Breast epithelium (tissue), 4 donors: ENCODE measurements around the gene MYH9. TPM values are rescaled to one million over a fixed set of nuclear protein-coding genes. Genes with fewer than 3 reads are reported as not detected.

Source experiments
- DNase-seq, 2 donors: peaks; one replicate each; pipeline ENCODE4 v3.0.0-alpha.2; 2019; ENCODE audit warnings: low spot score in 2 of 2
- H3K27ac ChIP-seq, 2 donors: fragments of 200-600 bp; sonication (generic) in 1 of 2; one replicate each; pipeline ENCODE4 v1.5.1; 2016 to 2019; ENCODE audit warnings: mild to moderate bottlenecking in 1 of 2
- H3K27me3 ChIP-seq, 2 donors: fragments of 200-600 bp; sonication (generic) in 1 of 2; one replicate each; pipeline versions ENCODE4 v1.5.1 to v1.6.0; 2017 to 2019; ENCODE audit warnings: control low read depth in 1 of 2, mild to moderate bottlenecking in 1 of 2
- H3K36me3 ChIP-seq: fragments of 200-600 bp; one replicate; pipeline ENCODE4 v1.5.1; 2019
- H3K4me1 ChIP-seq, 2 donors: fragments of 200-600 bp; sonication (generic); one replicate each; pipeline ENCODE4 v1.5.1; 2016 to 2019; ENCODE audit warnings: control low read depth in 1 of 2
- H3K4me3 ChIP-seq, 3 donors: fragments of 200-600 bp; sonication (generic); 1 replicate in 2 of 3; 2 replicates in 1 of 3; pipeline ENCODE4 v1.5.1; 2016 to 2019; ENCODE audit warnings: mild to moderate bottlenecking in 3 of 3, moderate library complexity in 2 of 3
- H3K9me3 ChIP-seq, 2 donors: fragments of 200-600 bp; sonication (generic) in 1 of 2; one replicate each; pipeline ENCODE4 v1.5.1; 2016 to 2019; ENCODE audit warnings: control low read depth in 1 of 2
- CTCF ChIP-seq, 3 donors: fragments of 450-650 bp; IDR thresholded peaks; one replicate each; pipeline ENCODE4 v1.5.1; 2016 to 2017; ENCODE audit warnings: antibody characterized with exemption in 3 of 3, mild to moderate bottlenecking in 3 of 3, moderate library complexity in 3 of 3
- POLR2A ChIP-seq: fragments of 450-650 bp; IDR thresholded peaks from one replicate; pipeline ENCODE4 v1.6.1; 2016; ENCODE audit warnings: antibody characterized with exemption, mild to moderate bottlenecking, moderate library complexity
- POLR2AphosphoS5 ChIP-seq, 3 donors: sonication (generic); formaldehyde crosslinking; IDR thresholded peaks; one replicate each; pipeline ENCODE4 v1.6.1; 2017; ENCODE audit warnings: antibody characterized with exemption in 3 of 3
- intact Hi-C: fragments of 100-400 bp; cut with DNase I; formaldehyde crosslinking; loops from one replicate; pipeline ENCODE4 v1.15.1; 2023; ENCODE audit warnings: low total_unique reads
- total RNA-seq, 3 donors: library from RNA; depleted of rRNA; stranded (reverse); fragments of >200 nt; gene quantifications; one replicate each; pipeline ENCODE4 v1.1.0, GENCODE V29; 2016

The MYH9 gene
- total RNA-seq, 3 donors from 2014 or later = 169 to 392 (median 268) TPM

- Histone ChIP-seq H3K36me3 (no peaks in the 10 kb centered on the region), H3K4me3 (peak overlapping the region in 1 of 3 donors; percentile 20), H3K4me1 (peaks cover 13 to 56% of the 10 kb centered on the region in 2 donors), H3K27ac (peak overlapping the region; percentile 92 to 95), H3K27me3 (no peaks in the 10 kb centered on the region), H3K9me3 (no peaks in the 10 kb centered on the region)
- intact Hi-C loops = loop anchor here (10.0 kb wide), 1 partner anchor 50 kb away; no protein-coding TSS in a partner anchor
- TF ChIP-seq CTCF (IDR thresholded peaks at IDR 0.05) (no peak), POLR2AphosphoS5 (IDR thresholded peaks at IDR 0.05) (peak in 2 of 3 donors; percentile 7 to 25), POLR2A (no peak)
- DNase-seq = no peak
Measured at GRCh38 chr22:36374603-36375024, 13.2 kb downstream of the MYH9 start.

DNA sequence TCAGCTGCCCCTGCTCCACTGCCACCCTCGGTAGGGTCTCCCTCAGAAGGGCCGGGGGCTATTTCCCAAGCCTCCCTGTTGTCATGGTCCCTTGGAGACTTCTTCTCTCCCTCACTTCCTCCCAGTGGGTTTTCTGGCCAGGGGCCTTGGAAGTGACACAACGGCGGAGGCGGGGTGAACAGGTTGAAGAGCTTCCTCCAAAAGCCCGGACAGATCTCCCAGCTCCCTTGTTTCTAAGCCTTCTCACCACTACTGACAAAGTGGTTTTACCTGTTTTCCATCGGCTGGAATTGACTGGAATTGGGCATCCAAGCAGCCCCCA, 14.5 kb downstream of the MYH9 start:
- peak; percentile 82 to 87 for DNase-seq
- H3K4me3 ChIP-seq = peak overlapping the region in 1 of 3 donors; percentile 34
- intact Hi-C loops = loop anchor here (10.0 kb wide), 1 partner anchor 48 kb away; no protein-coding TSS in a partner anchor
- H3K27ac ChIP-seq = peak overlapping the region; percentile 92 to 95
- H3K9me3 ChIP-seq = no peaks in the 10 kb centered on the region
- peaks cover 19 to 64% of the 10 kb centered on the region in 2 donors for H3K4me1 ChIP-seq
- H3K27me3 ChIP-seq = no peaks in the 10 kb centered on the region
- TF ChIP-seq POLR2AphosphoS5 (IDR thresholded peaks at IDR 0.05) = peak in 2 of 3 donors; percentile 17 to 34
- no peak for TF ChIP-seq POLR2A
- no peaks in the 10 kb centered on the region for H3K36me3 ChIP-seq

DNA sequence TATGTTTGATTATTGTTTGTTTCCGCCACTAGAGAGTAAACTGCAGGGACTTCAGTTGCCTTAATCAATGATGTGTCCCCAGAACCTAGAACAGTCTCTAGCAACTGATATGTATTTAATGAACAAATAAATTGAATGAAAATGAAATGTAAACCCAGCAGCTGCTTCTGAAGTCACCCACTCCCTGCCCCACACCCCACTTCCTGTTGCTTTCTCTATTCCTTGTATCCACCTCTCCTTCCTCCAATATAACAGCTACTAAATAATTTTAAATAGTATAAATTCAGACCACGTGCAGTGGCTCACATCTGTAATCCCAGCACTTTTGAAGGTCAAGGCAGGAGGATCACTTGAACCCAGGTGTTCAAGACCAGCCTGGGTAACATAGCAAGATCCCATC, 15.8 kb downstream of the MYH9 start:
- intact Hi-C loops = loop anchor here (10.0 kb wide), 1 partner anchor 47 kb away; no protein-coding TSS in a partner anchor
- no peak for DNase-seq
- no peak overlapping the region for H3K4me3 ChIP-seq
- TF ChIP-seq POLR2A (no peak), CTCF (IDR thresholded peaks at IDR 0.05) (no peak), POLR2AphosphoS5 (IDR thresholded peaks at IDR 0.05) (no peak)
- no peaks in the 10 kb centered on the region for H3K27me3 ChIP-seq
- peak overlapping the region; percentile 92 for H3K27ac ChIP-seq
- H3K4me1 ChIP-seq = peaks cover 29 to 76% of the 10 kb centered on the region in 2 donors
- H3K36me3 ChIP-seq = no peaks in the 10 kb centered on the region
- no peaks in the 10 kb centered on the region for H3K9me3 ChIP-seq

DNA sequence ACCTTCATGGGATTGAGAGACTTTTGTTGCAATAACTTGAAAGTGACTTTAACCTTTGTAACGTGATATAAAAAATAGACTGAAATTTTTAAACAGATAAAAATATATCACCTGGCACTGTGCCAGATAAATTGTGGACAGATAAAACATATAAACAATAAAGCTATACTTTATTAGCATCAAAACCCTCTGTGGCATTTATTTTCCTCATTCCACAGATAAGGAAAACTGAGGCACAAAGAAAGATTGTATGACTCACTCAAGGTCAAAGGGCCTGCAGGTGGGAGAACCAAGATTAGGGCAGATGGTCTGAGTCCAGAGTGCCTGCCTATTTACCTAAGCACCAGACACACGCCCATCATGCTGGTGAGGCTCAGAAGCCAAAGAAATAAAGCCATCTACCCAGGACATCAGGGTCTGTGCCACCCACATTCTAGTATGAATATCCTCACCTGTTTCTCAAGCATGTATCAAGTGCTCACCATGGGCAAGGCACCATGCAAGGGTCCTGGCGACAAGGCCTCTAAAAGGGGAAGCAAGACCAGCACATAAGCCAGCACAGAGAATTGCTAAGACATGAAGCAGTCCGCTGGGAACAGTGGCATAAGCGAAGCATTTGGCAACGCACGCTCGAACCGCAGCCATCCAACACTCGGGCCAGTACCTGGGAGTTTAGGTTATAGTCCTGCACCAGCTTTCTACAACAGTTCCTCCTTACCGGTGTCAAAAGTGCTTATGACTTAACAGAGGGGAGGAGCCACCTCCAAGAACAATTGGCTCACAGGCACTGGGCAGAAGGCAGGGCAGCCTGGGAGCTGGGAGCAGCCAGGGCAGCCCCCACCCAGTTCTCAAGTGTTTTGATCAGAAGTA, 17.6 kb downstream of the MYH9 start:
- intact Hi-C loops = loop anchor here (10.0 kb wide), 1 partner anchor 45 kb away; no protein-coding TSS in a partner anchor

More for the DNA sequence above, 17.6 kb downstream of the MYH9 start:
- Histone ChIP-seq H3K36me3 (no peaks in the 10 kb centered on the region), H3K4me1 (peaks cover 34 to 87% of the 10 kb centered on the region in 2 donors), H3K27me3 (no peaks in the 10 kb centered on the region), H3K27ac (peak overlapping the region; percentile 92), H3K4me3 (peak overlapping the region in 2 of 3 donors; percentile 18 to 53), H3K9me3 (no peaks in the 10 kb centered on the region)
- DNase-seq = peak in 1 of 2 donors; percentile 73
- peak in 2 of 3 donors; percentile 28 to 30 for TF ChIP-seq POLR2AphosphoS5 (IDR thresholded peaks at IDR 0.05)
- no peak for TF ChIP-seq CTCF (IDR thresholded peaks at IDR 0.05)
